Tongue (tissue), 2 donors: ENCODE data around the gene RNF126. TPM values are rescaled to one million over a fixed set of nuclear protein-coding genes. Genes with fewer than 3 reads are reported as not detected.
"Not testable (repeated sequence)": the region's sequence is repeated elsewhere in the genome, so short reads cannot be mapped to it uniquely, and the experiment has no call there.

Experiments used
- DNase-seq: peaks from one replicate; pipeline ENCODE4 v3.0.0-alpha.2; 2015
- total RNA-seq: library from RNA; depleted of rRNA; stranded (reverse); fragments of >200 nt; gene quantifications from one replicate; pipeline ENCODE4 v1.2.3, GENCODE V29; 2014

The RNF126 gene
- total RNA-seq, 1 donor from 2014 or later = 30.9 TPM

DNA sequence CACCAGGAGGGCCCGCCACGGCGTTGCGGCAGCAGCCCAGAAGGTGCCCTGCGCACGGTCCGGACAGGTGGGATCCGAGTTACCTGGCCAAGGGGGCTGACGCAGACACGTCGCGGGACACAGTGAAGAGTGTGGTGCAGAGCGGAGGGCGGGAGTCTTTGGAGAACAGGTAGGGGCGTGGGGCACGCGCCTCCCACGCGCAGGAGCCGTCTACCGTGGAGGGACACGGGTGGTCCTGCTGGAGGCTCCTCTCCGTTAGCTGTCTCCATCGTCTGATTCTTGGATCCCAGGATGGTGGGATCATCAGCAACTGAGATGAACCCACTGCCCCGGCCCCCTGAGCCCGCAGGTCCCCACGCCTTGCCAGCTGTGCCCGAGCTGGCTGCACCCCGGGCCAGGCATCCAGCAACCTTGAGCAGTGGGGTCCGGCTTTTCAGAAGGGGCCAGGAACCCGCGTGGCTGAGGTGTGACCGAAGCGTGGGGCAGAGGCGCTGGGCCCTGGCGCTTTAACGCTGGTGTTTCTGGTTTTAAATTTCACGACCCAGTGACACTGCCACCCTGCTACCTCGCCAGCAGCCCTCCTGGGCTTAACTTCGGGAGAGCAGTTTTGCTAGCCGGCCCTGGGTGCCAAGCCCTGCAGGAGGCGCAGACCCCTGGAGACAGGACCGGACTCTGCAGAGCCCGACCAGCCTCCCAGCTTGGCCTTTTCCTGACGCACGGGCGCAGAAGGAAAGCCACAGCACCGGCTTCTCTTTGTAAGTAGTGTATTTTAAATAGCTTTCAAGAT is 16.0 kb downstream of the RNF126 start:
- DNase-seq = no peak

DNA sequence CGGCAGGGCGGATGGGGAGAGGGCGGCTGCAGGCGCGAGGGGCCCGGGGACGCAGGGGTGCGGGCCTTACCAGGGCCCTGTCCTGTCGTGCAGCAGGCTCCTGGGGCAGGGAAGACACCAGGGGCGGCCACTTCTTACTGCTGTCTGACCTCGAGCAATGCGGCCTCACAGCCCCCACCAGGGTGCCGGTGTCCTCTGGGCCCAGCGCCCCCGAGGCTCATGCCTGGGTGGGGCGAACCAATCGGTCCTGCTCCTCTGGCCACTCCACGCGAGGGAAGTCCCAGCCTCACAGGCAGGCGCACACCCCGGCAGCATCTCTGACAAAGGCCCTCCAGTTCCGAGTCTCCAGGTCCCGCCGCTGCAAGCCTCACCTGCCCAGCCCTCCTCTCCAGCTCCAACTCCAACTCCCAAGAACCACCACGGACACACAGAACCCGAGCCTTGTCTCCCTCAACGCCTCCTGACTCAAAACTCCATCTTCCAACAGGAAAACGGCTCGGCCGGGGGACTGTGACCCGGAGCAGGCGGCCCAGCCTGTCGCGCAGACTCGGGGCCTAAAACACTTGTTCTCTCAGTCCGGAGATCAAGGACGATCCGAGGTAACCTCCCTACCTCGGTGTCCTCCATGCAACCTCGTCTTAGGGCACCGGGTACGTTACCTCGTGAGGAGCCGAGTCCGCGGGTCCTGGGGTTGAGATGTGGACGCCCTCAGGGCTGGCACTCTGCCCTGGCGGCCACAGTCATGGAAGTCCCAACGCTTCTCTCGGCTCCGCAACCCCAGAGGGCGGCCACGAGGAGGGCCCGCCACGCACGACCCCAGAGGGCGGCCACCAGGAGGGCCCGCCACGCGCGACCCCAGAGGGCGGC is 16.9 kb downstream of the RNF126 start:
- DNase-seq = no peak

- DNase-seq = no peak
Measured at GRCh38 chr19:644789-645188, 18.2 kb downstream of the RNF126 start.

DNA sequence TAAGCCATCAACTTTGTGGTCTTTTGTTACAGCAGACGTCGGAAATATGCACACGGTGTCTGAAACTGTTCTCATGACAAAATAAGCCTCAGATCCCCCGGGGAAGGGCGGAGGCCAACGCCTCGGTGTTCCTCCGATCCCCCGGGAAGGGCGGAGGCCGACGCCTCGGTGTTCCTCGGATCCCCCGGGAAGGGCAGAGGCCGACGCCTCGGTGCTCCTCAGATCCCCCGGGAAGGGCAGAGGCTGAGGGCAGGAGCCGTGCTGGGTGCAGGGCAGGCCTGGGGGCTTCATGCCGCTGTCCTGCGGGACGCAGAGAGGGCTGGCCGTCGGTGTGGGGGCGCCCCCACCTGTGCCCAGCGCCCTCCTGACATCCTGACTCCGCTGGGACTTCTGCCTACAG is 18.7 kb downstream of the RNF126 start:
- DNase-seq = no peak

DNA sequence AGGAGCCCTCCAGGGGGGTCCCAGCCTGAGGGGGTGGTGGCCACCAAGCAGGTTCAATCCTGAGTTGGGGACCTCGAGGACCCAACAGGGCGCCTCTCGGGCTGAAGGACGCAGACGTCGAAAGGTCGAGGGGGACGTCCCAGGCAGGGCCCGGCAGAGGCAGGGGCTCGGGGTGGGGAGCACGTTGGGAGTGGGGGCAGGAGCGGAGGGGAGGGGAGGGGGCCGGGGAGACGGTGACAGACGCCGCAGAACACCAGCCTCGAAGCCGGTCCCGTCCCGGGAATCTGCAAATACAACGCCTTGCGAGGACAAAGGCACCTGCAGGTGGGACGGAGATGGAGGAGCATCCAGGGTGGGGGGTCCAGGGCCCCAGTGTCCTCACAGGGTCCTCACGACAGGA is 19.3 kb downstream of the RNF126 start:
- DNase-seq = no peak

DNA sequence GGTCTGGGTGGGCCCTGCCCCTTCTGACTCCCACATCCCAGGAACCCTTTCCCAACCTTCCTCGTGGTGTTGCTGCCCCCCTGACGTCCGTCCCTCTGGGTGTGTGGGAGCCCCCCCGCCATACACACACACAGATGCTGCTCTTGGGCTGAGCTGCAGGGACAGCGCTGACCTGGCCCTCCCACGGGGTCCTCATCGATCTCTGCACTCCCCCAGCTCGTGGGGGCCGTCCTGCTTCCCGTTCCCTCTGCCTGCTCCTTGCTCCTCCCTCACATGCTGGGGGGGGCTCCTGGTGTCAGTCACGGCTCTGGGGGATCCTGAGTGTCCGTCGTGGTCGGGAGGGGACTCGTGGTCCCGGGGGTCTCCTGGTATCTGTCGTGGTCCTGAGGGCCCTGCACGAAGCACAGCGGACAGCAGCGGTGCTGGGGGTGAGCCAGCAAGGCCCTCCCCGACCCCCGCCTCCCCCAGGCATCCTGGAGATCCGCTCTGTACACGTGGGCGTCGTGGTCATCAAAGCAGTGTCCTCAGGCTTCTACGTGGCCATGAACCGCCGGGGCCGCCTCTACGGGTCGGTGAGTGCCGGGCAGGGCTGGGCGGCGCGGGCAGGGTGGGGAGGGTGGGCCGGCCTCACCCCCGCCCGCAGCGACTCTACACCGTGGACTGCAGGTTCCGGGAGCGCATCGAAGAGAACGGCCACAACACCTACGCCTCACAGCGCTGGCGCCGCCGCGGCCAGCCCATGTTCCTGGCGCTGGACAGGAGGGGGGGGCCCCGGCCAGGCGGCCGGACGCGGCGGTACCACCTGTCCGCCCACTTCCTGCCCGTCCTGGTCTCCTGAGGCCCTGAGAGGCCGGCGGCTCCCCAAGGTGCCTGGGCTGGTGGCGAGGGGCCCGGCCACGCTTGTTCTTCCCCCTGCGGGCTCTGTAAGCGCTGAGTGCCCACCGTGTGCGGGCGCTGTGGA is 20.0 kb downstream of the RNF126 start:
- no peak for DNase-seq

DNA sequence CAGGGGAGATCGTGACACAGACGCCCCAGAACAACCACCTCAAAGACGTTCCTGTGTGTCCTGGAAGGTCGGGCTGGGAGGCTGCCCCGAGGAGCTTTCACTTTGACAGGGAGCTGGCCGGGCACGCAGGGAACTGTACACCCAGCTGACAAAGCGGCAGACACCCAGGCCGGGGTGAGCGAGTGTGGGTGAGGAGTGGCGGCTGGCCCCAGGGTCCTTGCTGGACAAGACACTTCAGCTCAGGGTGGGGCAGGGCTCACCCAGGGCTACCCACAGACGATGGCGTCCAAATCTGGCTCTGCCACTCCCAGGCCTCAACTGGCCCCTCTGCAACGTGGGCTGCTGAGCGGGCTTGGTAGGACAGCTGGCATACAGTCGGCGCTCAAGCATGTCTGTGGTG is 21.3 kb downstream of the RNF126 start:
- DNase-seq = no peak

DNA sequence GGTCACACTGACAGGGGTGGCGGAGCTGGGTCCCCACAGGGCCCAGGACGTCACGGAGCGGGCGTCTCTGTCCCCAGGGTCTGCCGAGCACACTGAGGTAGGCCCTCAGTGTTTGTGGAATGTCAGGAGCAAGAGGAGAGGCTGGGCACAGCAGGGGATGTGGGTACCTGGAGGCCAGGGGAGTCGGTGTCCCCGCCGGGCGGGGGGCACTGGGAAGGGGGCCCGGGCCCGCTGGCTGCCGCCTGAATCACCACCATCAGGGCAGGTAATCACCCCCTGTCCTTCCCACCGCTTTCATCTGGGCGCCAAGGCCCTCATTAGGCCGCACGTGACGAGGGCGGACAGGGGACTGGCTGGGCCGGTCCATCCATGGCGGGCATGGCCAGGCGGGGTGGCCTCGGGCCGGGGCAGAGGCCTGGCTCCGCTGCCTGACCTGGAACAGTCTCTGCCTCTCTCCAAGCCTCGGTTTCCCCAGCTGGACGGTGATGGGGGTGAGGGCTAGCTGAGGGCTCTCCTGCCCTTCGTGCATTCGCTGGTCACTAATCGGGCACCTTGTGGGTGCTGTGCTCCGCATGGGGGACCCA is 22.3 kb downstream of the RNF126 start:
- DNase-seq = no peak

DNA sequence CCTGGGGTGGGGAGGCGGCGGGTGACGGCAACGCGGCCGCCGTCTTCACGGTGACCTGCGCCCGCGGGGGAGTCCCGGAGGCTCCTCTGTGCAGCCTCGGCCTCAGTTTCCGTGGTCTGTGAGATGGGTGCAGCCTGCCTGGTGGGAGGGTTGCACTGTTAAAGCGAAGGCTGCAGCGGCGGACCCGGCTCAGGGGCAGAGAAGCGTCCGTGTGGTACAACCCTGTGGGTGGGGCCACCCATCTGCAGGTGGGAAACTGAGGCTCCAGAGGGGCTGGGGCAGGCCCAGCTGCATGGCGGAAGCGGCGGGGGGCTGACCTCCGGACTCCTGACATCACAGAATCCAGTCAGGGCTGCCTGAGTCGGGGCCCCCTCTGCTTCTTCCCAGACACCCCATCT is 22.9 kb downstream of the RNF126 start:
- DNase-seq = no peak

DNA sequence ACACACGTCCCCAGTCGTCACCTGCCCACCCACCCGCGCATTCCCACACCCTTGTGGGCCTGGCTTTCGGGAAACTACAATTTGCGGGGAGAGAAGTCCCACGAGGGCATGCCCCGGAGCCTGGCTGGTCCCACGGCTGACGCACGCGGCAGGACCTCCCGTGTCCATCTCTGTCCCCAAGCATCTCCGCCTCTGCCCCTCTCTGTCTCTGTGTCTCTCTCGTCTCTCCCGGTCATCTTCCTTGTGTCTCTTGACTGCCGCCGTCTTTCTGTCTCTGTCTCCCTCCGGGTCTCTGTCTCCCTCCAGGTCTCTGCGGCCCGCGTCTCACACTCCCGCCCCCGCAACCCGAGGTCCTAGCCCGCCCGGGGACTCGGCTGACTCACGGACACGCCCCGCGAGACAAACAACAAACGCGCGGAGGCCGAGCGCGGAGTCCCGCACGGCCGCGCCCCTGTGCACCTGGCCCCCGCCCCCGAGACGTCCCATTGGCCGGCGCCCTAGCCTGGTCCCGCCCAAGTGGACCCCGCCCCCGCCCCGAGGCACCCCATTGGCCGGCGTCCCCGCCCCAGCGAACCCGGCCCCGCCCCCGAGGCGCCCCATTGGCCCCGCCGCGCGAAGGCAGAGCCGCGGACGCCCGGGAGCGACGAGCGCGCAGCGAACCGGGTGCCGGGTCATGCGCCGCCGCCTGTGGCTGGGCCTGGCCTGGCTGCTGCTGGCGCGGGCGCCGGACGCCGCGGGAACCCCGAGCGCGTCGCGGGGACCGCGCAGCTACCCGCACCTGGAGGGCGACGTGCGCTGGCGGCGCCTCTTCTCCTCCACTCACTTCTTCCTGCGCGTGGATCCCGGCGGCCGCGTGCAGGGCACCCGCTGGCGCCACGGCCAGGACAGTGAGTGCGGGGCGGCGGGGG is 23.5 kb downstream of the RNF126 start, which contains the start of gene FGF22:
Gene FGF22, plus strand, starts transcription at position 627 of the 908 bp plus-strand sequence. Its CDS starts 47 bp downstream, at position 674.
- DNase-seq = peak; percentile 93

DNA sequence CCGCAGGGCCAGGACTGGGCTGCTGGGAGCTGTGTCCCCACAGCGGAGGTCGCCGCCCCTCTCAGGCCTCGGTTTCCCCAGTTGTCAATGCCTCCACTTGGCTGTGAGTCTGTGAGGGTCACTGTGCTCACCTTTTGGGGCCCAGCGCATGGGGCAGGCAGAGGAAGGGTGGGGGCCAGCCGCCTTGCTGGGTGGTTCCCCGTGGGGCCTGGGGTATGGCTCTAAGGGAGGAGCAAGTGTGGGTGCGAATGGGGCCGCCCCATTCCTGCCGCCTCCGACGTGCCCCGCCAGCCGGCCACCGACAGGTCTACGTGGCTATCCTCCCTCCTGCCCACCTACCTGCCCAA is 24.1 kb downstream of the RNF126 start:
- no peak for DNase-seq

- no peak for DNase-seq
Measured at GRCh38 chr19:634975-635652, 27.9 kb downstream of the RNF126 start.

DNA sequence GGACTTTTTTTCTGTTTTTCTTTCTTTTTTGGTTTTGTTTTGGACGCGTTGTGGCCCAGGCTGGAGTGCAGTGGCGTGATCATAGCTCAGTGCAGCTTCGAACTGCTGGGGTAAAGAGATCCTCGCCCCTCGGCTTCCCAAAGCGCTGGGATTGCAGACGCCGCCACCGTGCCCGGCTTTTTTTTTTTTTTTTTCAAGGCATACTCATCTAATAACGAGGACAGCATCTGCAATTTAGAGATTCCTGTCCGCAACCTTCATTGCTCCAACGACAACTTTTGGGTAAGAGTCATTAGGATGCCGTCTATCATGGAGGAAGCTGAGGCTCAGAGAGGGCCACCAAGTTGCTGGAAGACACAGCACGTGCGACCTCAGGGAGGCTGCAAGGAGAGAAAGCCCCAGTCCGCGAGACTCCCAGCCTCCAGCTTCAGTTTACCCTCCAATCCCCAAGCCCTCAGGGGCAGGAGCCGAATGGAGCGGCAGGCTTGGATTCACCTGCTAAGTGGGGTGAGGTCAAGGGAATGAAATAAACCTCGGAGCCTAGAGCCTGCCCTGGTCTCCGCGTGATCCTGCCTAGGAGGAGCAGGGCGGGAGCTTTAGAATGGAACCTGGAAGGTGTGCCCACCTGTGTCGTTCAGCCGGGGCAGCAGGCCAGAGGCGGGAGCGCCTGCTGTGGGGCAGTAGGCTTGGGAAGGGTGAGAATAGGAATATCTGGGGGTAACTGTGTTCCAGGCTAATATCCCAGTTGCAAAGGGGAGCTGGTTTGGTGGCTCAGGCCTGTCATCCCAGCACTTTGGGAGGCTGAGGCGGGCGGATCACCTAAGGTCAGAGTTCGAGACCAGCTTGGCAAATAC is 29.0 kb downstream of the RNF126 start:
- no peak for DNase-seq

DNA sequence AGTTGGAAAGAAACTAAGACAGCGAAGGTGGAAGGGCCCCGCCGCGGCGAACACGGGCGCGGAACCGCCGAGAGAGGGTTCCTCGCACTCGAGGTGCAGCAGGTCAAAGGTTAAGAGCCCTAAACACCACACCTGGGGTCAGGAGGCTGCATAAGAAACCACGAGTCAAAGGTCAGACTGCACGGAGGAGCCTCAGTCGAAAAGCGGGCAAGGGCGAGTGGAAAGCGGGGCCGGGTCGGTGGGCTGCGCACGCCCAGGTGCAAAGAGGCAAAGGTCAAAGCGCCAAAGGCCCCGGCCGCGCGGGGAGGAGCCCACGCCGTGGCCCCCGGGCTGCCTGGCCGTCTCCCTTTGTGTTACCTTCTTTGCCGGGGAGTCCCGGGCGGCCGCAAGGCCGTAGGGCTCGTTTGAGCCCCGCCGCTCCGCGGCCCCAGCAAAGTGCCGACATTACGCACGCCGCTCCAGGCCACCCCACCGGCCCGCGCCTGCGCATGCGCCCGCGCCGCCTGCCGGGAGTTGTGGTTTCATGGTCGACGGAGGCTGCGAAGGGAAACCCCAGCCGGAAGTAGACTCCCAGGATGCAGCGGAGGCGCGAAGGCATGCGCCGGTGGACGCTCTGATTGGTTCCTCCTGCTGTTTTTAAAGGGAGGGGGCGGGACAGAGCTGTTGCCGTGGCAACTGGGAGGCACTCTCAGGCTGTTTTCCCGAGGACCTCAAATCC is 29.8 kb downstream of the RNF126 start, which contains the start of gene POLRMT:
Gene POLRMT, minus strand, starts transcription at position 470 of the 718 bp plus-strand sequence. Its CDS starts 25 bp downstream, at position 445.
- peak; percentile 99 for DNase-seq

- DNase-seq = peak; percentile 49
Measured at GRCh38 chr19:632579-633067, 30.4 kb downstream of the RNF126 start.

GRCh38 chr19:629961-630714 is 32.9 kb downstream of the RNF126 start:
- DNase-seq = no peak

GRCh38 chr19:629515-629914 is 33.5 kb downstream of the RNF126 start:
- not testable (repeated sequence) for DNase-seq
